HG03354 (cell line): ENCODE results near the gene RPL28.
"Not testable (repeated sequence)": the region's sequence is repeated elsewhere in the genome, so short reads cannot be mapped to it uniquely, and the experiment has no call there.

Experiments
- ATAC-seq: cut with Tn5 transposase; IDR thresholded peaks from one replicate; pipeline ENCODE4 v1.9.1; 2021; ENCODE audit warnings: mild to moderate bottlenecking; ENCODE audit not compliant: unreplicated experiment, poor library complexity, severe bottlenecking

Gene RPL28

DNA sequence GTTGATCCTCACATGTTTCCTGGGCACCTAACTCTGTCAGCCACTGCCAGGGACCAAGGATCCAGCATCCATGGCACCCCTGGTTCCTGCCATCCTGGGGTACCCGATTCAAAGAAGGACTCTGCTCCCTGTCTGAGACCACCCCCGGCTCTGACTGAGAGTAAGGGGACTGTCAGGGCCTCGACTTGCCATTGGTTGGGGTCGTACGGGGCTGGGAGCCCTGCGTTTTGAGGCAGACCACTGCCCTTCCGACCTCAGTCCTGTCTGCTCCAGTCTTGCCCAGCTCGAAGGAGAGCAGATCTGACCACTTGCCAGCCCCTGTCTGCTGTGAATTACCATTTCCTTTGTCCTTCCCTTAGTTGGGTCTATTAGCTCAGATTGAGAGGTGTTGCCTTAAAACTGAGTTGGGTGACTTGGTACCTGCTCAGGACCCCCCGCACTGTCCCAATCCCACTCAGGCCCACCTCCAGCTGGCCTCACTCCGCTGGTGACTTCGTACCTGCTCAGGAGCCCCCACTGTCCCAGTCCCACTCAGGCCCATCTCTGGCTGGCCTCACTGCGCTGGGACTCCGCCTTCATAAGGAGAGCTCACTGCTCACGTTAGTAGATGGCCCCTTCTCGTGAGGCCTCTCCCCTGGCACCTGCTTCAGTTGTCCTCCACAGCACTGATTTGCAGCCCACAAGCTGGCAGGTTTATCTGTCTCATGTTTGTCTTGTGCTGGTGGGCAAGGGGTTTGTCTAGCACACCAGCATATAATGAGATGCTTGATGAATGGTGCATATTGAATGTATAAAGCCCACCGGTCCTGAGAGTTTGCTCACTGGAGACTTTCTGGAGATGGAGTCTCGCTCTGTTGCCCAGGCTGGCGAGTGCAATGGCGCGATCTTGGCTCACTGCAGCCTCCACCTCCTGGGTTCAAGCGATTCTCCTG is 3.9 kb downstream of the RPL28 start:
- no peak for ATAC-seq

DNA sequence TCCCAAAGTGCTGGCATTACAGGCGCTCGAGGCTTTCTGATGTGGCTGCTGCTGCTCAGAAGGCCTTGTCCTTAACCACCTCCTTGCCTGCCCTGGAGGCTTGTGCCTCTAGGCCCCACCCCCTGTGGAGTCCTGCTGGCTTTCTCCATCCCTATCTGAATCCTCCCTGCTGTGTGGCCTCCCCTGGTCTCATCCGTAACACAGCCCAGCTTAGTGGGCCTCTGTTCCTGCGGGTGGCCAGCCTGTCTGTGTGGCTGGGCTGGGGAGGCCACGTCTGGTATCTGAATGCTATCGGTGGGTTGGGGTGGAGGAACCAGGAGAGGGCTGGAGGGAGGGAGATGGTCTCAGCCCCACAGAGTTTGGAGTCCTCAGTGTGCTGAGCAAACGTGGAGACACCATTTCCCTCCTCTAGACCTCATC is 4.7 kb downstream of the RPL28 start:
- ATAC-seq: no peak

DNA sequence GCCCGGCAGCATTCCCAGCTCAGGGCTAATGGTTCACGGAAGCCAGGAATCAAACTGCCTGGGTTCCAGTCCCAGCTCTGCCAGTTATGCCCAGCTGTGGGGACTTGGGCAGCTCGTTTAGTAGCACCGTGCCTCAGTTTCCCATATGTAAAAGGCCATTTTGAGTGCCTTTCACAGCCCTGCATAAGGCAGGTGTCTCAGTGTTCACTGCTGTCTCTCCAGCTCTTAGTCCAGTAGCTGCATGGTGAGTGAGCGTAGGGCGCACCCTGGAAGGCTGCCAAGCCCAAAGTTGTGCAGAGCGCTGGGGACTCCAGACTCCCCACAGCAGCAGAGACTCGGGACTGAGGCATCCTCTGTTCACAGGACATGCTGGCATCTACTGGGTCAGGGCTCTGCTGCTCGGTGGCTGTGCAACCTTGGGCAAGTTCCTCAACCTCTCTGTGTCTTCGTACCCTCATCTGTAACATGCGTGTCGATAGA is 5.5 kb downstream of the RPL28 start:
- ATAC-seq: no peak

DNA sequence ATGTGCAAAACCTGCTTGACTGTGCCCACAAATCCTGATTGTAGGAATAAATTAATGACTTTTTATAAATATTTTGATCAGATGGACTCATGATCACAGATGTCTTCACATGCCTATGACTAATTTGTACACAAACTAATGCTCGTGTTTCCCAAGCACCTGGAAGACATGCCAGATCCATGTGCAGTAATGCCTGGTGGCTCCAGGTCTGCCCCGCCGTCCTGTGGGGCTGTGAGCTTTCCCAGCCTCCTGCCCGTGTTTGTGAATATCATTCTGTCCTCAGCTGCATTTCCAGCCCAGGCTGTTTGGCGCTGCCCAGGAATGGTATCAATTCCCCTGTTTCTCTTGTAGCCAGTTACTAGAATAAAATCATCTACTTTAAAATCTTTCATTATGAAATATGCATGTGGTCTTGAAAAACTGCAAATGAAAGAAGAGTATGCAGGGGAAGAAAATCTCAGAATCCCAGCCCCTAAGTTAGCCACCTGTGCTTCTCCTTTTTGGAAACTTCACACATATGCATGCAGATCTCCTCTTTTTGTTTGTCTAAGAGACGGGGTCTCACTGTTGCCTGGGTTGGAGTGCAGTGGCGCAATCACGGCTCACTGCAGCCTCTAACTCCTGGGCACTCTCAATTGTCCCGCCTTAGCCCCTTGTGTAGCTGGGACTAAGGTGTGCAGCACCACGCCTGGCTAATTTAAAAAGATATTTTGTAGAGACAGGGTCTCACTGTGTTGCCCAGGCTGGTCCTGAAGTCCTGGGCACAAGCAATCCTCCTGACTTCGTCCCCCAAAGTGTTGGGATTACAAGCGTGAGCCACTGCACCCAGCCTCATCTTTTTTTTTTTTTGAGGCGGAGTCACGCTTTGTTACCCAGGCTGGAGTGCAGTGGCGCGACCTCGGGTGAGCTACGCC is 6.2 kb downstream of the RPL28 start:
- ATAC-seq: no peak

DNA sequence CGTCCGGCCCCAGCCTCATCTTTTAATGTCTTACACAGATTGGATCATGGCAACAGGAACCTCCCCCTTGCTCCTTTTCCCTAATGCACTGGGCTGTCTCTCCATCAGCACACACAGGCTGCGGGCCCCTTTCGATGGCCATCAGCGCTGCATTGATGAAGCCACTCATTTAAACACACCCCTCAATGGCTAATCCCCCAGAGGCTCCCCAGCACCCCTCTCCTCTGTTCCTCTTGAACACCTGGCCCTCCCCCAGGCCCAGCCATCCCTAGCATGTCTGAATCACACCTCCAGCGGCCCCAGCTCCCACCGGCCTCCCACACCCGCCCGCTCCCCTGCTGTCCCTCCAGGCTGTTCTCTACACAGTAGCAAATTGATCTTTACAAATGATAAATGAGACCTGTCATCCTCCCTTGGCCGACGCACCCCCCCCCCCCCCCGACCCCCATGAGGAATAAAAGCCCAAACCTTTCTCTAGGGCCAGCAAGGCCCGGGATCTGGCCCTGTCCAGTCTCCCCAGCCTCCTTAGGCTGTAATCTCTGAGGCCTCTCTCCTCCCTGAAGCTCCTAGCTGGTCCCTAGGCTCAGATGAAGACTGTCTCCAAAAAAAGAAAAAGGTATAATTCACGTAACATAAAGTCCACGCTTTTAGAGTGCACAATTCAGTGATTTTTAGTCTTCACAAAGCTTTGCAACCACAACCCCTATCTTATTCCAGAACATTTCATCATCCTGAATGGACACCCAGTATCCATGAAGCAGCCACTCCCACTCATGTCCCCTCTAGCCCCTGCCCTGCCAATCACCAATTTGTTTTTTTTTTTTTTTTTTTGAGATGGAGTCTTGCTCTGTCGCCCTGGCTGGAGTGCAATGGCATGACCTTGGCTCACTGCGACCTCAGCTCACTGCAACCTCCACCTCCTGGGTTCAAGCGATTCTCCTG is 7.4 kb downstream of the RPL28 start:
- no peak for ATAC-seq

DNA sequence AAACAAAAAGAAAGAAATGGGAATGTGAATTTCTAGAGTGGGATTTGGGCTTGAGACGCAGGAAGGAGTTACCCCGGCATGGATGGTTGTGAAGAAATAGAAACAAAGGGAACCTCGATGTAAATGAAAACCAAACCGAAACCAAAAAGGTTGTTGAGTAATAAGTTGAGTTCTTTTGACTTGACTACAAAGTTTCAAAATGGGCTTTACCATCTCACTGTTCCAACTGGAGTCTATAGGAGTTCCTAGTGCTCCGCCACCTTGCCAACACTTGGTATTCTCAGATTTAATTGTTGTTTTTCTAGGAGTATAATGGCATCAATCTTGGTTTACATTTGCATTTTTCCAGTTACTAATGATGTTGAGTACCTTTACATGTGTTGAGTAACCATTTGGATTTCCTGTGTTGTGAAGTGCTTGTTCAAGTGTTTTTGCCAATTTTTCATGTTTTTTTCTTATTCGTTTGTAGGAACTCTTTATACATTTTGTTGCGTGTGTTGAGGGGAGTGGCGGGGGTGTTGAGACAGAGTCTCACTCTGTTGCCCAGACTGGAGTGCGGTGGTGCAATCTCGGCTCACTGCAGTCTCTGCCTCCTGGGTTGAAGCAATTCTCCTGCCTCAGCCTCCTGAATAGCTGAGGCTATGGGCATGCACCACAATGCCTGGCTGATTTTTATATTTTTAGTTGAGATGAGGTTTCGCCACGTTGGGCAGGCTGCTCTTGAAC is 12.6 kb downstream of the RPL28 start:
- ATAC-seq: no peak

DNA sequence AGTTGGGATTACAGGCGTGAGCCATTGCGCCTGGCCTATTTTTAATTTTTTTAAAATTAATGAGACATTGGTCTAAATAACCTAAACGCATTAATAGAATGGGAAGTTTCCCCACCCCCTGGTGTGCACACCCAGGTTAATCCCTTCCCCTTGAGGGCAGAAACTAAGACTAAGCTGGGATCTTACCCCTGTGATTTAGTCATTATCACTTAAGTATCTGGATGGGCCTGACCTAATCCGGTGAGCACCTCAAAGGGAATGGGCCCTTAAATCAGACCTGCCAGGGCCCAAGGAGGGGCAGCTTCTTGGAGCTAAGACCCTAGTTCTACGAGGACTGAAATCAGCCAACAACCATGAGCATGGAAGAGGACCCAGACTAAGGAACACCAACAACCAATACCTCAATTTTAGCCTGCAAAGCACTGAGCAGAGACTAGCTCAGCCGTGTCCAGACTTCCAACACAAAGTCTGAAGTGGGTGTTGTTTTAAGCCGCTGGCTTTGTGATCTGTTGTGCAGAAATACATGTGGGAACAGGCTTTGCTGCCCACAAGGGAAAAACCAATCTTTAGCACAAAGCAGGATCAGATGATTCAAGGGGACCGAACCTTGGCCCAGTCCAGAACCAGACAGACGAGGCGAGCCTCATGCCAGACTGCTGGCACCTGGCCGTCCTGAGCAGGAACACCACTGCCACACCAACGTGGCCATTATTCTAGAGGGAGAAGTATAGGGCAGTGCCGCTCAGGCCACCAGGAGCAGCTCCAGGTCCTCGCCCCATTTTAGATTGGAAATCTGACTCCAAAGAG is 14.8 kb downstream of the RPL28 start:
- no peak for ATAC-seq

DNA sequence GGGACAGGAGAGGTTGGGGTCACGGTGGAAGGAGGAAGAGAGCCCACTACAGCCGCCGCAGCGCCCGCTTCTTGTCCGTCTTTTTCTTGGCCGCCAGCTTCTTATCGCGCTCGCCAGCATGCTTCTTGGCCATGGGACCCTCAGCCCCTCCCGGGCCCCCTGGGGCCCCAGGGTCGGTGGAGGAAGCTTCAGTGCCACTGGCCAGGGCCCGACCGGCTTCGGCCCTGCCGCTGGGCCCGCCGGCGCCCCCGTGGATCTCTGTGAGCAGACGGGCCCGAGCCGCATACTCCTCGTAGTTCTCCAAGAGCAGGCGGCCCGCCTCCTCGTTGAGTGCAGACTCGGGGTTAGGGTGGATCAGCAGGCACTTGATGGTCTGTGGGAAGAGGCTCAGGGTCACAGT is 15.7 kb downstream of the RPL28 start:
- ATAC-seq: not testable (repeated sequence)

DNA sequence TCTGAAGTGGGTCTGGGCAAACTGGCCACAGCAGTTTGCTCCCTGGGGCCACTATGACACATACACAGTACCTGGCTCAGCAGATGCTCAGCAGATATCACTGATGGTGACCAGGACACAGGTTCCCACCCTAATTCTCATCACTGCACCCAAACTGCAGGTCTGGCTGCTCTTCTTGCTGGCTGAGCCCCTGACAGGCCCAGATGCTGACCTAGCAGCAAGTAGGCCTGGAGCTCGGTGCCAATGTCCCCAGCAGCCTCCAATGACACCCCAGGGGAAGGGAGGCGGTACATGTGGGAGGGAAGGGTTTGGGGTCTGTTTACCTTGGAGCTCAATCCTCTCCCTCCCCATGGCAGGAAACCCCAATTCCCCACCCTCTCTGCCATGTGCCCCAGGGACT is 16.8 kb downstream of the RPL28 start:
- no peak for ATAC-seq

DNA sequence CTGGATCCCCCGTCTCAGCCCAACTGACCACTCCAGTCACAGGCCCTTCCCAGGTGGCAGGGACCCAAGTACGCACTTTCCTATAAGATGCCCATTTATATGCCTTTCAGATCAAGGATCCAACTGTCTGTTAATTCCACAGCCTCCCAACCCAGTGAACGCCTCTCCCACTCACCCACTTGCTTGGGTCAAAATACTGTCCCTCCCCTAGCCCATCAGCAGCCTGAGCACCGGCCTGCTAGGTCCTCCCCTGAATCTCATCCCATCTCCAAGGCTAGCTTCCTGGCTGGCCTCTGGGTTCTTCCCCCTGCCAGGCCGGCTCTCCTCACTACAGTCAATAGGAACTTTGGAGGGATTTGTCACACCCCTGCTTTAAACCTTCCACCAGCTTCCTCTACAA is 19.9 kb downstream of the RPL28 start:
- no peak for ATAC-seq

DNA sequence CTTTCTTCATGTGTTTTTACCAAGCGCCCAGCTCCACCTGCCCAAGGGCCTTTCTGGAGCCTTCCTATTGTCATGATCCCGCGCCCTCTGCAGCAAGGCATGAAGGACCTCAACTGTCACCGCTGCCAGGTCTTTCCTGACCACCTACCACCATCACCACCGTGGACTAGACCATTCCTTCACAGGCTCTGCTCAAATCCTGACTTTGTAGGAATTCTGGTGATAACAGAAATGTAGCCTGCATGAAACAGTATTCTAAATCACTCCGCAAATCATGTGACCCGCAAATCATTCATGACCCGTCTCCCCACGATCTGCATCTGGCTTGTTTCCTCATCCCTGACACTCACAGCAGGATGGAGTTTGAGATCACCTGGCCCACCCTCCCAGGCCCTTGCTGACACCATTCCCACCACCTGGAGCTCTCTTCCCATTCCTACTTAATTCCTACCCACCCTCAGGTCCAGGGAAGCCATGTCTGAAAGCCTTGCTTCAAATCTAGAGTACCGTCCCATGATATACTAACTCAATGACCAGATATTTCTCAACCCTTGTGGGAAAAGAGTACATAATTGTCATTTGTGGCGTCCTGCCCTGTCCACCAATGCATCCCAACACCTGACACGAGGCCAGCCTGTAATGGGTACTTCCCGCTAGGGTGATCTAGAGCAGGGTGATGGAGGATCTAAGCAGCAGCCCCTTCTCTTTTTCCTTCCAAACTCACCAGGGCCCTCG is 20.5 kb downstream of the RPL28 start:
- no peak for ATAC-seq

DNA sequence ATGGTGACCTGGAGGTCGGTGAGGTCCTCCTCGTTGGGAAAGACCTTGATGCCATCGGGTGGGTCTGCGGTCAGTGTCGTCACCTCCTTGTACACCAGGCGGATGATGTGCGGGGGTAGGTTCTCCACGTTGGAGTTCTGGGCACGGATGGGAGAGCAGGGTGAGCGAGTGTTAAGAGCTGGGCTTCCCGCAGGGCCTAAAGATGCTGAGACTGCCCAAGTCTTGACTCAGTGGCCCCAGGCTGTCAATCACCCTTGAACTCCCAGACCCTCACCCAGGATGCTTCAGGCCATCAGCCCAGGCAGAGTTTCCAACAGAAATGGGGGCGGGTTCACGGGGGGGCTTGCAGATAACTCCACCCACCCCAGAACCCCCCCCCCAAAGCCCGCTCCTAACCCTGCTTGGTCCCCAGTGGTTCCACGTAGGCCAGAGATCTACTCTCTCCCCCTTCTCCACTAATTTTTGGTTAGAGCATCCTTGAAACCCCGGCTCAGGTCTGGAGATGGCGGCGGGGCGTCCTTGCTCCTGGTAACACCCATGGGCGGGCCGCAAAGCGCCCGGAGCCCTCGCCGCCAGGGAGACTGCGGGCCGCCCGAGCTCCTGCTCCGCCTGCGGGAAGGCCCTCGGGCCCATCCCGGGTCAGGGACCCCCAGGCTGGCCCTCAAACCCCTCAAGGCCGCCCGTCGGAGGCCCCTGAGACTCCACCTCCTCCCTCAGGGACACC is 21.3 kb downstream of the RPL28 start:
- peak; percentile 3 for ATAC-seq

DNA sequence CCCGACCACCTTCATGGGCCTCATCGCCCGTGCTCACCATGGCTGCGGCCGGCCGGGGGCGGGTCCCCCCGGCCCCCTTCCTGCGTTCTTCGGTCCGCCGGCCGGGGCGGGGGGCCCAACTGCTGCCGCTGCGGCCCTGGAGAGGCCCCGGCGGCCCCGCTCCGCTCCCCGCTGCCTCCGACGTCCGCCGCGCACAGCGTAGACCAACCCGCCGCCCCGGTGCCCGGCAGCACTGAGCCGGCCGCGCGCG is 21.7 kb downstream of the RPL28 start, which contains the start of gene UBE2S:
UBE2S (minus strand) TSS at position 239 of the 250 bp plus-strand sequence; CDS start at position 40, 199 bp downstream.
- peak; percentile 12 for ATAC-seq

DNA sequence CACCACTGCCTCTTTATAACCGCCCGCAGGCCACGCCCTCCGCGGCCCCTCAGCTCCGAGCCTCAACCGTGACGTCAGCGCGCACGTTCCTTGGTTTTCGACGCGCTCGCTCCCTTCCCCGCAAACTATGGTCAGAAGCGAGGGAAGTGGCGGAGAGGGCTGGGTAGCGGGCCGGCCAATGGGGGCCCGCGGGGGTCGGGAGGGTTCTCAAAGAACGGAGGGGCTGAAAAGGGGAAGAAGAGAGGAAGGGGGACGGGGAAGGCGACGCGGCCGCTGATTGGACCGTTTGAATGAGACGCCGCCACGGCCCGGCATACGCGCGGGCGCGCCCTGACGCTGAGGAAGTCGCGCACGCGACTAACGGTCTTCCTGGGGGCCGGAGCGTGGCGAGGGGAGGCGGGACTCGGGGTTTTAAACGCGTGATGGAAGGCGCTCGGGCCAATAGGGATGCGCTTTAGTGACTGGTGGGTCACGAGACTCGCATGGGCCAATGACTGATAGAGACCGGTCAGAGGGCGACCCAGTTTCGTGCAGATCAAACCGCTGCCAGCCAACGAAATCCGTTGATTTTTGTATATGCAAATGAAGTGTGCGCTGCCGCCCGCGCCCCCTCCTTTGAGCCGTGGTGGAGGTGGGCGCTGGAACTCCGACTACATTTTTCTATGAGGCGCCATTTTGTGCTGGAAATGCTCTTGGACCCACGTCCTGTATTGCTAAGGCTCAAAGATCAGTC is 22.2 kb downstream of the RPL28 start:
- peak; percentile 90 for ATAC-seq

DNA sequence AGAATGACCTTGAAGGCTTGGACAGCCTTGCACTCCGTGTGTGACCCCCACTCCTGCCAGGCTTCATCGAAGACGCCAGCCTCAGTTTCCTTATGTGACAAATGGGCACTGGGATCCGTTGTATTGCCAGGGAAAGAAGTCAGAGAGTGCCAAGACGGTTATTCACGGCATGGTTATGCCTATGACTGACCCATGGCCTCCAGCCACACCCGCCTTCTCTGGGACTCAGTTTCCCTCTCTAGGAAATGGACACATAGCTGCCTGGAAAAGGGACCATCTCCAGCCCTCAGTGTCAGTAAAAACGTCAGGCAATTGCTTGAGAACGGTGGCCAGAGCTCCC is 22.8 kb downstream of the RPL28 start:
- ATAC-seq: no peak

DNA sequence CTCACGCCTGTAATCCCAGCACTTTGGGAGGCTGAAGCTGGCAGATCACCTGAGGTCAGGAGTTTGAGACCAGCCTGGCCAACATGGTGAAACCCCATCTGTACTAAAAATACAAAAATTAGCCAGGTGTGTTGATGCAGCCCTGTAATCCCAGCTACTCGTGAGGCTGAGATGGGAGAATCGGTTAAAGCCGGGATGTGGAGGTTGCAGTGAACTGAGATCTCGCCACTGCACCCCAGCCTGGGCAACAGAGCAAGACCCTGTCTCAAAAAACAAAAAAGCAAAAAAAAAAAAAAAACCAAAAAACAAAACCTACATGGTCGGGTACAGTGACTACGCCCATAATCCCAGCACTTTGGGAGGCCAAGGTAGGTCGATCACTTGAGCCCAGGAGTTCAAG is 23.4 kb downstream of the RPL28 start:
- not testable (repeated sequence) for ATAC-seq
